ENCODE results near the gene KCNMA1.
A peak's percentile ranks its signal among the peaks of the same experiment; 100 is the strongest.
"Not testable (repeated sequence)": the region's sequence is repeated elsewhere in the genome, so short reads cannot be mapped to it uniquely, and the experiment has no call there.

The KCNMA1 gene

DNA sequence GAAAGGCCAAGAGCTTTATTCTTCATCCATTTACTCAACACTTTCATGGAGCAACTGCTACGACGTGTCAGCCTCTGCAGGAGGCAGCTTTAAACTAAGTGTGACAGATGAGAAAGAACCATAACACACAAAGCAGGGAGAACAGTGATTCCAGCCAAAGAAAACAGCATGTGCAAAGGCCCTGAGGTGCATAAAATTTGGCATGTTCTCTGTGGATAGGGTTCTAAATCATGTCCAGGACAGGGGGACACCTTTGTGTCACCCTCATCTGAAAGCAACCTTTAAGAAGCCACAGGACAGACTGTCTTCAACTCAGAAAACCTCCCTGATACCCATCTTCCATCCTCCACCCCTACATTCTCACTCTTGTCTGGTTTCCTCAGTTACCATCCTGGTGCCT, 116.6 kb downstream of the KCNMA1 start:
- Histone ChIP-seq H3K9me3 (replicated peaks; ENCODE audit: low read length) (no peaks in the 10 kb centered on the region), H3K9ac (ENCODE audit: low read depth, low read length) (no peak overlapping the region), H3K4me1 (ENCODE audit: control insufficient read depth, insufficient read depth, low read length) (peaks cover 25% of the 10 kb centered on the region), H3K4me2 (ENCODE audit: low read length) (no peak overlapping the region), H3K4me3 (ENCODE audit: low read length) (no peak overlapping the region), H3K36me3 (ENCODE audit: insufficient read depth, low read length) (no peaks in the 10 kb centered on the region), H3K27me3 (ENCODE audit: control insufficient read depth, insufficient read depth, low read length) (no peaks in the 10 kb centered on the region)

GRCh38 chr10:77520290-77520689, 117.3 kb downstream of the KCNMA1 start:
- H3K4me3 ChIP-seq (ENCODE audit: low read length): no peak overlapping the region
- H3K36me3 ChIP-seq (ENCODE audit: insufficient read depth, low read length): no peaks in the 10 kb centered on the region
- no peaks in the 10 kb centered on the region for H3K9me3 ChIP-seq (replicated peaks; ENCODE audit: low read length)
- no peak overlapping the region for H3K4me2 ChIP-seq (ENCODE audit: low read length)
- no peak overlapping the region for H3K9ac ChIP-seq (ENCODE audit: low read depth, low read length)
- H3K27me3 ChIP-seq (ENCODE audit: control insufficient read depth, insufficient read depth, low read length): no peaks in the 10 kb centered on the region
- H3K4me1 ChIP-seq (ENCODE audit: control insufficient read depth, insufficient read depth, low read length): peaks cover 25% of the 10 kb centered on the region

- not testable (repeated sequence) for H3K9ac ChIP-seq (ENCODE audit: low read depth, low read length); H3K27me3 ChIP-seq (ENCODE audit: control insufficient read depth, insufficient read depth, low read length); H3K36me3 ChIP-seq (ENCODE audit: insufficient read depth, low read length); H3K9me3 ChIP-seq (replicated peaks; ENCODE audit: low read length); H3K4me2 ChIP-seq (ENCODE audit: low read length); H3K4me3 ChIP-seq (ENCODE audit: low read length)
- H3K4me1 ChIP-seq (ENCODE audit: control insufficient read depth, insufficient read depth, low read length): peaks cover 21% of the 10 kb centered on the region
These were observed 117.8 kb downstream of the KCNMA1 start for GRCh38 chr10:77519791-77520190.

DNA sequence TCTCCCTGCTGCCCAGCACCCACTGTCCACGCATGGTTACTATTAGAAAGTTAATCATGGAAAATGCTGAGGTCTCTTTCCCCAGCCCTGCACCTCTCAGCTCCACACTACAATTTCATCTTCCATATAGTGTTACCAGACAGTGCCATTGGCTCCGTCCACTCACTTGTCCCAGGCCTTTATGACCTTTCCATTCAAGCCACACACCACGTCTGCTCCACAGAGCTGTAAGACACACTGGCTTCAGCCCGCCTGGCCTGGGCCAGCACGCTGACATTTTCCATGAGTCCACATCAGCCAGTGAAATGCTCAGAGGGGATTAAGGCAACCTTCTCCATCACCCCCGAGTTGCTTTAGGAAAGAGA, 118.7 kb downstream of the KCNMA1 start:
- H3K9ac ChIP-seq (ENCODE audit: low read depth, low read length): no peak overlapping the region
- no peaks in the 10 kb centered on the region for H3K36me3 ChIP-seq (ENCODE audit: insufficient read depth, low read length)
- no peak overlapping the region for H3K4me2 ChIP-seq (ENCODE audit: low read length)
- peaks cover 17% of the 10 kb centered on the region for H3K4me1 ChIP-seq (ENCODE audit: control insufficient read depth, insufficient read depth, low read length)
- no peaks in the 10 kb centered on the region for H3K9me3 ChIP-seq (replicated peaks; ENCODE audit: low read length)
- no peaks in the 10 kb centered on the region for H3K27me3 ChIP-seq (ENCODE audit: control insufficient read depth, insufficient read depth, low read length)
- no peak overlapping the region for H3K4me3 ChIP-seq (ENCODE audit: low read length)

GRCh38 chr10:77518241-77518909, 119.2 kb downstream of the KCNMA1 start:
- Histone ChIP-seq H3K36me3 (ENCODE audit: insufficient read depth, low read length) (no peaks in the 10 kb centered on the region), H3K9me3 (replicated peaks; ENCODE audit: low read length) (no peaks in the 10 kb centered on the region), H3K4me1 (ENCODE audit: control insufficient read depth, insufficient read depth, low read length) (peaks cover 17% of the 10 kb centered on the region), H3K4me2 (ENCODE audit: low read length) (no peak overlapping the region), H3K4me3 (ENCODE audit: low read length) (no peak overlapping the region), H3K9ac (ENCODE audit: low read depth, low read length) (no peak overlapping the region), H3K27me3 (ENCODE audit: control insufficient read depth, insufficient read depth, low read length) (no peaks in the 10 kb centered on the region)

- Histone ChIP-seq H3K4me3 (ENCODE audit: low read length) (no peak overlapping the region), H3K9ac (ENCODE audit: low read depth, low read length) (no peak overlapping the region), H3K4me1 (ENCODE audit: control insufficient read depth, insufficient read depth, low read length) (peaks cover 32% of the 10 kb centered on the region), H3K4me2 (ENCODE audit: low read length) (no peak overlapping the region), H3K27me3 (ENCODE audit: control insufficient read depth, insufficient read depth, low read length) (no peaks in the 10 kb centered on the region), H3K36me3 (ENCODE audit: insufficient read depth, low read length) (no peaks in the 10 kb centered on the region), H3K9me3 (replicated peaks; ENCODE audit: low read length) (no peaks in the 10 kb centered on the region)
These were observed 121.0 kb downstream of the KCNMA1 start for GRCh38 chr10:77516575-77516974.

GRCh38 chr10:77514870-77515269, 122.7 kb downstream of the KCNMA1 start:
- Histone ChIP-seq H3K4me3 (ENCODE audit: low read length) (no peak overlapping the region), H3K4me2 (ENCODE audit: low read length) (no peak overlapping the region), H3K4me1 (ENCODE audit: control insufficient read depth, insufficient read depth, low read length) (peaks cover 35% of the 10 kb centered on the region), H3K36me3 (ENCODE audit: insufficient read depth, low read length) (no peaks in the 10 kb centered on the region), H3K27me3 (ENCODE audit: control insufficient read depth, insufficient read depth, low read length) (no peaks in the 10 kb centered on the region), H3K9ac (ENCODE audit: low read depth, low read length) (no peak overlapping the region), H3K9me3 (replicated peaks; ENCODE audit: low read length) (no peaks in the 10 kb centered on the region)

DNA sequence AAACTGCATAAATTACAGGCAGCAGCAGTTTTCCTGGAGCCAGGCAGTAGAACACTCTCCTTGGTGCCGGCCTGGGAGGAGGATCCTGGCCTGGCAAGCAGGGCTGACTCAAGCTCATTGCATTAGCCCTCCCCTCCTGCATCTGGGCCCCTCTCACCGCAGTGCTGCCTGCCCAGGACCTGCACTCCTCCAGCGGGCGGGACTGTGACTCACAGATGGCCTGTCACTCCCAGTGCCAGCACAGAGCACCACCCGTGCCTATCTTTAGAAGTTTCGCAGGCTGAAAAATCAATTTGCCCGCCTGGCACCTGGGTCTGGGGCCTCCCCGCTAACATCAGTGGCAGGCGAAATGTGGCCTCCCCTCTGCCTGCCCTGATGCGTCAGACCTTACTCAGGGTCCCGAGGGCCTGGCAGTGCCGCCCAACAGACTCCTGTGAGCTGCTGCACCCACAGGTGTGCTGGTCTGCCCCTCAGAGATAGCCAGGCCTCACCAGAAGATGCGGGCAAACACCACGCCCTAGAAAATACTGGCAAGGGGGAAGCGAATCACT, 123.8 kb downstream of the KCNMA1 start:
- Histone ChIP-seq H3K36me3 (ENCODE audit: insufficient read depth, low read length) (no peaks in the 10 kb centered on the region), H3K27me3 (ENCODE audit: control insufficient read depth, insufficient read depth, low read length) (no peaks in the 10 kb centered on the region), H3K9me3 (replicated peaks; ENCODE audit: low read length) (no peaks in the 10 kb centered on the region), H3K4me2 (ENCODE audit: low read length) (peak overlapping the region; percentile 70), H3K9ac (ENCODE audit: low read depth, low read length) (peak overlapping the region; percentile 52), H3K4me1 (ENCODE audit: control insufficient read depth, insufficient read depth, low read length) (peaks cover 35% of the 10 kb centered on the region), H3K4me3 (ENCODE audit: low read length) (peak overlapping the region; percentile 31)

GRCh38 chr10:77513220-77513619, 124.4 kb downstream of the KCNMA1 start:
- Histone ChIP-seq H3K9ac (ENCODE audit: low read depth, low read length) (peak overlapping the region; percentile 52), H3K27me3 (ENCODE audit: control insufficient read depth, insufficient read depth, low read length) (no peaks in the 10 kb centered on the region), H3K9me3 (replicated peaks; ENCODE audit: low read length) (no peaks in the 10 kb centered on the region)

GRCh38 chr10:77512219-77512578, 125.4 kb downstream of the KCNMA1 start:
- Histone ChIP-seq H3K4me2 (ENCODE audit: low read length) (no peak overlapping the region), H3K9me3 (replicated peaks; ENCODE audit: low read length) (no peaks in the 10 kb centered on the region), H3K4me3 (ENCODE audit: low read length) (no peak overlapping the region), H3K9ac (ENCODE audit: low read depth, low read length) (no peak overlapping the region), H3K27me3 (ENCODE audit: control insufficient read depth, insufficient read depth, low read length) (no peaks in the 10 kb centered on the region), H3K4me1 (ENCODE audit: control insufficient read depth, insufficient read depth, low read length) (peaks cover 39% of the 10 kb centered on the region), H3K36me3 (ENCODE audit: insufficient read depth, low read length) (no peaks in the 10 kb centered on the region)

More at GRCh38 chr10:77513220-77513619, 124.4 kb downstream of the KCNMA1 start:
- H3K4me3 ChIP-seq (ENCODE audit: low read length): peak overlapping the region; percentile 31
- peaks cover 31% of the 10 kb centered on the region for H3K4me1 ChIP-seq (ENCODE audit: control insufficient read depth, insufficient read depth, low read length)
- no peaks in the 10 kb centered on the region for H3K36me3 ChIP-seq (ENCODE audit: insufficient read depth, low read length)
- H3K4me2 ChIP-seq (ENCODE audit: low read length): peak overlapping the region; percentile 70

GRCh38 chr10:77511498-77512218, 126.0 kb downstream of the KCNMA1 start:
- no peaks in the 10 kb centered on the region for H3K9me3 ChIP-seq (replicated peaks; ENCODE audit: low read length)
- H3K36me3 ChIP-seq (ENCODE audit: insufficient read depth, low read length): no peaks in the 10 kb centered on the region
- H3K9ac ChIP-seq (ENCODE audit: low read depth, low read length): no peak overlapping the region
- peaks cover 44% of the 10 kb centered on the region for H3K4me1 ChIP-seq (ENCODE audit: control insufficient read depth, insufficient read depth, low read length)
- no peak overlapping the region for H3K4me2 ChIP-seq (ENCODE audit: low read length)
- no peak overlapping the region for H3K4me3 ChIP-seq (ENCODE audit: low read length)
- no peaks in the 10 kb centered on the region for H3K27me3 ChIP-seq (ENCODE audit: control insufficient read depth, insufficient read depth, low read length)

DNA sequence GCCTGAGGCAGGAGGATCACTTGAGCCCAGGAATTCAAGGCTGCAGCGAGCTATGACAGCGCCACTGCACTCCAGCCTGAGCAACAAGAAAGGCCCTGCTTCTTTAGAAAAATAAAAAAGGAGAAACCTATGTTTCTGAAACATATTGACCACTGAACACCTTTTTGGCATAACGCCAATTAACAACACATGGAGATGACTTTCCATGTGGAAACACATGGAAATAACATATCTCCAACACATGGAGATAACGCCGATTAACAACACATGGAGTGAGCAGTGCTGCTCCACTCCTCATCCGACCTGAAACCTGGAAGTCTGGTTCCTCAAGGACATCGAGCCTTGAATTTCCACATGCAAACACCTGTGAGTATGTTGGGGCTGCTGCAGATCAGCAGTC, 126.9 kb downstream of the KCNMA1 start:
- H3K4me1 ChIP-seq (ENCODE audit: control insufficient read depth, insufficient read depth, low read length): peaks cover 54% of the 10 kb centered on the region
- H3K4me2 ChIP-seq (ENCODE audit: low read length): no peak overlapping the region
- H3K36me3 ChIP-seq (ENCODE audit: insufficient read depth, low read length): no peaks in the 10 kb centered on the region
- no peaks in the 10 kb centered on the region for H3K27me3 ChIP-seq (ENCODE audit: control insufficient read depth, insufficient read depth, low read length)
- H3K9ac ChIP-seq (ENCODE audit: low read depth, low read length): no peak overlapping the region
- H3K4me3 ChIP-seq (ENCODE audit: low read length): no peak overlapping the region
- no peaks in the 10 kb centered on the region for H3K9me3 ChIP-seq (replicated peaks; ENCODE audit: low read length)

All from skeletal muscle satellite cell (primary cell).